Panc1 (cell line): Measurements from ENCODE around the gene ATXN7L1. TPM values are rescaled to one million over a fixed set of nuclear protein-coding genes. Genes with fewer than 3 reads are reported as not detected.

Source experiments
- ATAC-seq: fragments of 200-7000 bp; cut with Tn5 transposase; 2 replicates; pipeline ENCODE4 v1.9.1; 2020; ENCODE audit warnings: mild to moderate bottlenecking, moderate library complexity
- BruUV-seq: library from RNA; stranded (reverse); fragments of 400-500 nt; replicated peaks from 2 replicates; lab custom pipeline; 2021; lab: Mats Ljungman, UMichigan
- CTCF ChIA-PET: fragments of 300-600 bp; sonication (Branson Sonifier 250); formaldehyde crosslinking; loops from one replicate; lab custom pipeline; 2022; ENCODE audit warnings: antibody characterized with exemption; lab: Charles Lee
- POLR2A ChIA-PET: fragments of 300-600 bp; sonication (Branson Sonifier 250); formaldehyde crosslinking; loops from one replicate; lab custom pipeline; 2022; ENCODE audit warnings: antibody characterized with exemption; lab: Charles Lee
- DNase-seq: peaks from one replicate; pipeline ENCODE4 v3.0.0-alpha.2; 2010; ENCODE audit warnings: low read depth, low spot score
- H3K27ac ChIP-seq: 2 replicates; pipeline ENCODE4 v1.5.1; 2011; ENCODE audit warnings: mild to moderate bottlenecking, low read length, inconsistent platforms
- H3K27me3 ChIP-seq: fragments of 200-500 bp; sonication (Bioruptor generic); 2 replicates; pipeline ENCODE4 v1.6.0; 2014; ENCODE audit warnings: low read length, inconsistent platforms; ENCODE audit not compliant: control insufficient read depth, insufficient read depth
- H3K36me3 ChIP-seq: fragments of 200-500 bp; sonication (Bioruptor generic); 2 replicates; pipeline ENCODE4 v1.5.1; 2014; ENCODE audit warnings: inconsistent platforms, mild to moderate bottlenecking, low read length, moderate library complexity; ENCODE audit not compliant: control insufficient read depth, insufficient read depth
- H3K4me1 ChIP-seq: 2 replicates; pipeline ENCODE4 v1.5.1; 2011; ENCODE audit warnings: inconsistent platforms, mild to moderate bottlenecking, low read length, moderate library complexity; ENCODE audit not compliant: control insufficient read depth, insufficient read depth
- H3K4me3 ChIP-seq, 2 experiments: 2 replicates each; pipeline ENCODE4 v1.5.1; 2011 to 2012; ENCODE audit warnings: low read depth in 2 of 2, low read length in 2 of 2, mild to moderate bottlenecking in 2 of 2, inconsistent platforms in 1 of 2, moderate library complexity in 1 of 2
- H3K9me3 ChIP-seq: fragments of 200-500 bp; sonication (Bioruptor generic); 2 replicates; pipeline ENCODE4 v1.5.1; 2014; ENCODE audit warnings: low read depth, mild to moderate bottlenecking, inconsistent platforms, low read length, moderate library complexity; ENCODE audit not compliant: control insufficient read depth, insufficient read depth
- POLR2AphosphoS5 ChIP-seq: IDR thresholded peaks from 2 replicates; pipeline ENCODE4 v1.6.1; 2012; ENCODE audit warnings: mild to moderate bottlenecking, low read depth, low read length, moderate library complexity
- SIN3A ChIP-seq: IDR thresholded peaks from 2 replicates; pipeline ENCODE4 v1.6.1; 2012; ENCODE audit warnings: low read depth, mild to moderate bottlenecking, low read length, moderate library complexity, borderline replicate concordance; ENCODE audit not compliant: insufficient read depth
- TCF7L2 ChIP-seq: IDR thresholded peaks from 2 replicates; pipeline ENCODE4 v1.6.1; 2011; ENCODE audit warnings: mild to moderate bottlenecking, low read depth, low read length, inconsistent platforms
- in situ Hi-C: cut with HindIII; loops from 2 replicates; pipeline ENCODE4 v1.10.0; 2016; ENCODE audit warnings: low sequenced_read_pairs, low pct_unique_long_range_greater_than_20kb
- intact Hi-C: fragments of 100-400 bp; cut with micrococcal nuclease; formaldehyde crosslinking; loops from one replicate; pipeline ENCODE4 v1.10.0; 2022; ENCODE audit not compliant: unreplicated experiment
- total RNA-seq: library from RNA; stranded (reverse); gene quantifications from one replicate; pipeline ENCODE4 v1.2.1, GENCODE V29; 2021; ENCODE audit not compliant: unreplicated experiment
- TF ChIP-seq, protein P1 (sequence below), 2 experiments: IDR thresholded peaks; 2 replicates each; pipeline ENCODE4 v1.6.1; 2011 to 2012; ENCODE audit warnings: low read depth in 2 of 2, control low read depth in 1 of 2, low read length in 1 of 2, mild to moderate bottlenecking in 1 of 2, moderate library complexity in 1 of 2; ENCODE audit not compliant: insufficient read depth in 1 of 2
- TF ChIP-seq, protein P2 (sequence below): fragments of 450-650 bp; IDR thresholded peaks from 2 replicates; pipeline ENCODE4 v1.5.1; 2017; ENCODE audit warnings: mild to moderate bottlenecking

Gene ATXN7L1
- total RNA-seq, 1 experiment from 2014 or later = 10.8 TPM

DNA sequence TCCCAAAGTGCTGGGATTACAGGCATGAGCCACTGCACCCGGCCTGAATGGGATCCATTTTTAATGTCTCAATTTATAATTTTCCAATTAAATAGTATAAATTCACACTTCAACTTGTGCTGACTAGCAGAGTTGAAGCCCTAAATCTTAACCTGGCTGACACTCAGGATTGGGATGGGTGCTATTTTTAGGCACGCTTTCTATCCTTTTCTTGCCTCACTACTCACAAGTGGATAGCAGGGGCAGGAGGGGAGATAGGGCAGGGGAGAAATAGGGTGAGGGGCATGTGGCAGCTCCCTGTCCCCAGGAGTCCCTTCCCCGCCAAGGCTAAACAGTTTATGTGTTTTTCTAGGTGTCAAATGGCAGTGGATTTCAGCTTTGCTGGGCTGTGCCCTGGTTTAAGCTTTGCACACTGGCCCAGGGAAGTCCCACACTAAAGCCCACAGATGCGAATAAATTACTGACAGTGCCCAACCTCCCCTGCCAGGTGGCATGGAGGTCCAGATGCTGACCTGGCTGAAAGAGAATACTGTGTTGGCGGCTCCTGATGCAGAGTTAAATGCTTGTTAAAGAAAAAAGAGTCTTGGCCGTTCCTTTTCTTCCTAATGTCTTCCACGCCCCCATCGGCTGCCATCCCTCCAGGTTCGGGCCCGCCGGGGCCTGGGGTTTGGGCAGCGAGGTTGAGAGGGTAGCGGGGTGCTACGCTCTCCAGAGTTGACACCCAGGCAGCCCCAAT lies 259.0 kb downstream of the ATXN7L1 start:
- TF ChIP-seq TCF7L2 (no peak), POLR2AphosphoS5 (no peak), SIN3A (no peak)
- TF ChIP-seq, protein P1, sequence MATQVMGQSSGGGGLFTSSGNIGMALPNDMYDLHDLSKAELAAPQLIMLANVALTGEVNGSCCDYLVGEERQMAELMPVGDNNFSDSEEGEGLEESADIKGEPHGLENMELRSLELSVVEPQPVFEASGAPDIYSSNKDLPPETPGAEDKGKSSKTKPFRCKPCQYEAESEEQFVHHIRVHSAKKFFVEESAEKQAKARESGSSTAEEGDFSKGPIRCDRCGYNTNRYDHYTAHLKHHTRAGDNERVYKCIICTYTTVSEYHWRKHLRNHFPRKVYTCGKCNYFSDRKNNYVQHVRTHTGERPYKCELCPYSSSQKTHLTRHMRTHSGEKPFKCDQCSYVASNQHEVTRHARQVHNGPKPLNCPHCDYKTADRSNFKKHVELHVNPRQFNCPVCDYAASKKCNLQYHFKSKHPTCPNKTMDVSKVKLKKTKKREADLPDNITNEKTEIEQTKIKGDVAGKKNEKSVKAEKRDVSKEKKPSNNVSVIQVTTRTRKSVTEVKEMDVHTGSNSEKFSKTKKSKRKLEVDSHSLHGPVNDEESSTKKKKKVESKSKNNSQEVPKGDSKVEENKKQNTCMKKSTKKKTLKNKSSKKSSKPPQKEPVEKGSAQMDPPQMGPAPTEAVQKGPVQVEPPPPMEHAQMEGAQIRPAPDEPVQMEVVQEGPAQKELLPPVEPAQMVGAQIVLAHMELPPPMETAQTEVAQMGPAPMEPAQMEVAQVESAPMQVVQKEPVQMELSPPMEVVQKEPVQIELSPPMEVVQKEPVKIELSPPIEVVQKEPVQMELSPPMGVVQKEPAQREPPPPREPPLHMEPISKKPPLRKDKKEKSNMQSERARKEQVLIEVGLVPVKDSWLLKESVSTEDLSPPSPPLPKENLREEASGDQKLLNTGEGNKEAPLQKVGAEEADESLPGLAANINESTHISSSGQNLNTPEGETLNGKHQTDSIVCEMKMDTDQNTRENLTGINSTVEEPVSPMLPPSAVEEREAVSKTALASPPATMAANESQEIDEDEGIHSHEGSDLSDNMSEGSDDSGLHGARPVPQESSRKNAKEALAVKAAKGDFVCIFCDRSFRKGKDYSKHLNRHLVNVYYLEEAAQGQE (IDR thresholded peaks at IDR 0.05; ENCODE audit: insufficient read depth in 1 of 2, low read depth in 2 of 2, low read length in 1 of 2) = no peak
- TF ChIP-seq, protein P2, sequence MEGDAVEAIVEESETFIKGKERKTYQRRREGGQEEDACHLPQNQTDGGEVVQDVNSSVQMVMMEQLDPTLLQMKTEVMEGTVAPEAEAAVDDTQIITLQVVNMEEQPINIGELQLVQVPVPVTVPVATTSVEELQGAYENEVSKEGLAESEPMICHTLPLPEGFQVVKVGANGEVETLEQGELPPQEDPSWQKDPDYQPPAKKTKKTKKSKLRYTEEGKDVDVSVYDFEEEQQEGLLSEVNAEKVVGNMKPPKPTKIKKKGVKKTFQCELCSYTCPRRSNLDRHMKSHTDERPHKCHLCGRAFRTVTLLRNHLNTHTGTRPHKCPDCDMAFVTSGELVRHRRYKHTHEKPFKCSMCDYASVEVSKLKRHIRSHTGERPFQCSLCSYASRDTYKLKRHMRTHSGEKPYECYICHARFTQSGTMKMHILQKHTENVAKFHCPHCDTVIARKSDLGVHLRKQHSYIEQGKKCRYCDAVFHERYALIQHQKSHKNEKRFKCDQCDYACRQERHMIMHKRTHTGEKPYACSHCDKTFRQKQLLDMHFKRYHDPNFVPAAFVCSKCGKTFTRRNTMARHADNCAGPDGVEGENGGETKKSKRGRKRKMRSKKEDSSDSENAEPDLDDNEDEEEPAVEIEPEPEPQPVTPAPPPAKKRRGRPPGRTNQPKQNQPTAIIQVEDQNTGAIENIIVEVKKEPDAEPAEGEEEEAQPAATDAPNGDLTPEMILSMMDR = no peak
- no peaks in the 10 kb centered on the region for H3K4me1 ChIP-seq
- H3K27ac ChIP-seq = no peak overlapping the region
- CTCF ChIA-PET = no interaction called here
- no peaks in the 10 kb centered on the region for H3K36me3 ChIP-seq
- POLR2A ChIA-PET = no interaction called here
- no peaks in the 10 kb centered on the region for H3K27me3 ChIP-seq
- in situ Hi-C loops = no loop called here
- DNase-seq (no peak), ATAC-seq (no peak)
- H3K4me3 ChIP-seq = no peak overlapping the region
- BruUV-seq = no TSS peak
- intact Hi-C loops = no loop called here
- H3K9me3 ChIP-seq = no peaks in the 10 kb centered on the region

DNA sequence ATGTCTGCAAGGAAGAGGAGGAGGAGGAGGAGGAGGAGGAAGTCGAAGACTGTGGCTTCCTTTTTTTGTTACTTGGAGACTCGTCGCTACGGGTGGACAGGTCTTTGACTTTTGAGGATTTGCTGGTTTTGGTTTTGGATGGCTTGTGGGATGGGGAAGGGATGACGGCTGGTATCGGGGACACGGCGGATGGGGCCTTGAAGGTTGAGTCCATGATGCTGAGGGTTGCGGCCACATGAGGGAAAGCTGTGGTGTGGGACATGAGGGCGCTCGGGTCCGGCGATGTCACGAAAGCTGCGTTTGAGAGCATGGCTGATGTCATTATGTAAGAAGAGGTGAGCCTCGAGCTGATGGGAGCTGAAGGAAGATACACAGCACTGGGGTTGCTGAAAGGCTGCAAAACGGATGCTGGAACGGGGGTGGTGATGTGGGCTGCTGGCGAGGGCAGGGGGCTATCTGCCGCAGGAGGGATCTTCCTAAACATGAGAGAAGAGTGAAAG lies 262.0 kb downstream of the ATXN7L1 start:
- Histone ChIP-seq H3K27me3 (no peaks in the 10 kb centered on the region), H3K9me3 (no peaks in the 10 kb centered on the region), H3K4me3 (no peak overlapping the region), H3K36me3 (no peaks in the 10 kb centered on the region), H3K4me1 (no peaks in the 10 kb centered on the region), H3K27ac (no peak overlapping the region)
- no peak for ATAC-seq
- ChIA-PET CTCF (no interaction called here), POLR2A (no interaction called here)
- in situ Hi-C loops (no loop called here), intact Hi-C loops (no loop called here)
- DNase-seq = no peak
- no peak for TF ChIP-seq SIN3A
- TF ChIP-seq TCF7L2 = no peak
- BruUV-seq = no TSS peak
